Measurements from ENCODE around the gene TRIM60.
"Not testable (repeated sequence)": the region's sequence is repeated elsewhere in the genome, so short reads cannot be mapped to it uniquely, and the experiment has no call there.

The TRIM60 gene

DNA sequence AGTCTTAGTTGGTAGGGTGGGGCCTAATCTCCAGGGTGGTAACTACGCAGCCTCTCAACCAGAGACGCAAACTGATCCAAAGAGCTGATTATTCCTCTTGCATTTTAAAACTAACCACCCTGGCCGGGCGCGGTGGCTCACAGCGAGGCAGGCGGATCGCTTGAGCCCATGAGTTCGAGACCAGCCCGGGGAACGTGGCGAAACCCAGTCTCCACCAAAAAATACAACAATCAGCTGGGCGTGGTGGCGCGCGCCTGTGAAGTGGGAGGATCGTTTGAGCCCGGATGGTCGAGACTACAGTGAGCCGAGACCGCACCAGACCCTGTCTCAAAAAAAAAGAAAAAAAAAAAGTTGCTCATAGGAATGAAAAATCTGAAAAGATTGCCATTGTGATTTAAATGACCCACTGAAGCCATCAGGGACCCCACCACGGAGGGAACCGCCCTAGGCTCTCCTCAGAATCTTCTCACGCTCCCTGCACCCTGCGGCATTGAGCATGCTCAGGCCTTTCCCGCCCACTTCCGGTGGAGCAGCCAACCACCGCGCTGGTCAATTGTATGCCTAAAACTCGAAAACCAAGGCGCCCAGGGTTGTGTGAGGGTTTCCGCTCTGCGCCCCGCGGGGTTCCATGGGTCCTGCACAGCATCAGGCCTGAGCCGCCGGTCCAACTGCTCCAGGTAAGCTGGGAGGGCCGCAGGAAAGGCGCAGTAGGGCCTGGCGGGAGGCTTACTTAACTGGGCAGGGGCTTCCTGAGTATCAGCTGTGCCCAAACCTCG lies at the start of gene TRIM60:
TRIM60 (plus strand) TSS at position 564 of the 776 bp plus-strand sequence. CDS start 8,074 bp downstream, outside the sequence.
- DNase-seq, result no peak

DNA sequence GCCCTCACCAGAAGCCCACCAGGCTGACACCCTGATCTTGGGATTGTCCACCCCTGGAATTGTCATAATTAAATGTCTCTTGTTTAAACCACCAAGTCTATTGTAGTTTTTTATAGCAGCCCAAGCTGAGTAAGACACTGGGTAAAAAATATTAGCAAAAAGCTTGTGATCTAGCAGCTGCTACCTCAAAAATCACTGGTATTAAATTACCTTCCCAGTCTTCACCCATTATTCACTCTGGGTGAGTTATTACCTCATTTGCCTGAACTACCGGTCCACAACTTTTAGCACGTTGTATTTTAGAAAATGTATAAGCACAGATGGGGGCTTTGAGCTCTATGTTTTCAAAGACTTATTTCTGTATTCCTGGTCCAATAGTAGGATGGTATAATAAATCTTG lies 42.3 kb upstream of the TRIM60 start:
- DNase-seq, result no peak

DNA sequence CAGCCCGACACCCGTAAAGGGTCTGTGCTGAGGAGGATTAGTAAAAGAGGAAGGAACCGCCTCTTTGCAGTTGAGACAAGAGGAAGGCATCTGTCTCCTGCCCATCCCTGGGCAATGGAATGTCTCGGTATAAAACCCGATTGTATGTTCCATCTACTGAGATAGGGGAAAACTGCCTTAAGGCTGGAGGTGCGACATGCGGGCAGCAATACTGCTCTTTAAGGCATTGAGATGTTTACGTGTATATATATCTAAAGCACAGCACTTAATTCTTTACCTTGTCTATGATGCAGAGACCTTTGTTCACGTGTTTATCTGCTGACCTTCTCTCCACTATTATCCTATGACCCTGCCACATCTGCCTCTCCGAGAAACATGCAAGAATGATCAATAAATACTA lies 41.0 kb upstream of the TRIM60 start:
- not testable (repeated sequence) for DNase-seq

- not testable (repeated sequence) for DNase-seq
These were observed 35.7 kb upstream of the TRIM60 start for GRCh38 chr4:164996123-164996522.

- DNase-seq, result no peak
These were observed 34.5 kb upstream of the TRIM60 start for GRCh38 chr4:164997324-164997723.

DNA sequence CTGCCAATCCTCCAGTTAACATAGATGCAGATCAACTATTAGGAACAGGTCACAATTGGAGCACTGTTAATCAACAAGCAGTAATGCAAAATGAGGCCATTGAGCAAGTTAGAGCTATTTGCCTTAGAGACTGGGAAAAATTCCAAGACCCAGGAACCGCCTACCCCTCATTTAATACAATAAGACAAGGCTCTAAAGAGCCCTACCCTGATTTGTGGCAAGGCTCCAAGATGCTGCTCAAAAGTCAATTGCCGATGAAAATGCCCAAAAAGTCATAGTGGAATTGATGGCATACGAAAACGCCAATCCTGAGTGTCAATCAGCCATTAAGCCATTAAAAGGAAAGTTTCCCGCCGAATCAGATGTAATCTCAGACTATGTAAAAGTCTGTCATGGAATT lies 33.9 kb upstream of the TRIM60 start:
- DNase-seq, result no peak

- DNase-seq, result not testable (repeated sequence)
These were observed 33.2 kb upstream of the TRIM60 start for GRCh38 chr4:164998526-164999080.

- DNase-seq, result not testable (repeated sequence)
These were observed 29.8 kb upstream of the TRIM60 start for GRCh38 chr4:165001957-165002356.

GRCh38 chr4:165005352-165005925 lies 26.4 kb upstream of the TRIM60 start:
- DNase-seq, result no peak

GRCh38 chr4:165006456-165006855 lies 25.3 kb upstream of the TRIM60 start:
- no peak for DNase-seq

- DNase-seq, result no peak
These were observed 24.9 kb upstream of the TRIM60 start for GRCh38 chr4:165006886-165007285.

DNA sequence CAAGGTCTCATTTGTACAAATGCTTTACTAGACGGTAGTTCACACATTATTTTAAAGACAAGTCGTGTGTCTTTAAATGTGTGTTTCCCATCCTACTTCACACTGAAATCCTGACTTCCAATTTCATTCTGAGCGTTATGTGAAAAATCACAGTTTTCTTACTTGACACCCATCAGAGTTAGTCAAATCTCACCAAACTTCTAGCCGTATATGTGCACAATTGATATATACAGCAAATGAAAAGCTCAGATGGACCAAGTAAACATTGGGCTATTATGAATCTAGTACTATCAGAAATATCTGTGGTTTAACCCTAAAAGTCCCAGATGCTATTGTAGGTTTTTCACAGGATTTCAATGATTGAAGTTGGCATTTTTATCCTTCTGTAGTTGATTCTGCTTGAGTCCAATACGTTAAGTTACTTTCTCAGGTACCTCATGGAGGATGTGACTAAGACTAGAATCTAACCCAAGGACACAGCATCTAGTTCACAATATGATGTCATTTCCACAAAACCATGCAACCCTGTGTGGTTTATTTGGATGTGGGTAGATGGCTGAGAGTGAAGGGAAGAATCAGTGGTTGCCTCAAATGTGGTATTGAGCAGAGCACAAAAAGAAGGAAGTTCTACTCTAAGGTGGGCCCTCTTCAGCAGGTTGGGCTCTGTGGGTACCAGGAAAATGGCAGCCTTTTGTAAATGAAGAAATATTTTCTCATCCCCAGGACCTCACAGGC lies 22.1 kb upstream of the TRIM60 start:
- no peak for DNase-seq

GRCh38 chr4:165010487-165010886 lies 21.3 kb upstream of the TRIM60 start:
- no peak for DNase-seq

GRCh38 chr4:165010991-165011390 lies 20.8 kb upstream of the TRIM60 start:
- no peak for DNase-seq

DNA sequence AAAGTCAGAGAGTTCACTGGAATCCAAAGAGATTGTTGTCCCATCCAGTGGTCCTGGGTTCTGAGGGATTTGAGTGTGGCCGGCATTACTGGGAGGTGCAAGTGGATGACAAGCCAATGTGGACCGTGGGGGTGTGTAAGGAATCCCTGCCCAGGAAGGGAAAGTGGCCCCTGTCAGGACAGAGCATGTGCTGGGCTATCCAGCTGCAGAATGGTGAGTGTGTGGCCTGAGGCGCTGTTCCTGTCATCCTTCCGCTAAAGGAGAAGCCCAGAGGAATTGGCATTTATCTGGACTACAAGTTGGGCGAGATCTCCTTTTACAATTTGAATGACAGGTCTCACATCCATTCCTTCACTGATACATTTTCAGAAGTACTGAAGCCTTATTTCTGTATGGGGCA lies 20.4 kb upstream of the TRIM60 start:
- DNase-seq, result no peak

DNA sequence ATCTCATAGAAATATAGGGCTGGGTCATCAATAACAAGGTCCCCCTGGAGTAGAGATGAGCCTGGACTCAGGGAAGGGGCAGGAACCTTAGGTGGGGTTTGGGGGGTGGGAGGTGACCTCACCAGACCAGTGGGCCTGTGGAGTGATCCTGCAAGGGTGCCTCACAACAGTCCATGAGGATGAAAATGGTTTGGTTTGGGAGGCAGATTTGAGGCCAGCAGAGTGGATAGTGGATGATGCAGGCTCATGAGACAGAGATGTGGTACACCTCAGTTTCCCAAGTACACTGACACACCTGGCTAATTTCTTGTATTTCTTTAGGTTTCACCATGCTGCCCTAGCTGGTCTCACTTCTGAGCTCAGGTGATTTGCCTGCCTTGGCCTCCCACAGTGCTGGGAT lies 18.1 kb upstream of the TRIM60 start:
- DNase-seq, result no peak

DNA sequence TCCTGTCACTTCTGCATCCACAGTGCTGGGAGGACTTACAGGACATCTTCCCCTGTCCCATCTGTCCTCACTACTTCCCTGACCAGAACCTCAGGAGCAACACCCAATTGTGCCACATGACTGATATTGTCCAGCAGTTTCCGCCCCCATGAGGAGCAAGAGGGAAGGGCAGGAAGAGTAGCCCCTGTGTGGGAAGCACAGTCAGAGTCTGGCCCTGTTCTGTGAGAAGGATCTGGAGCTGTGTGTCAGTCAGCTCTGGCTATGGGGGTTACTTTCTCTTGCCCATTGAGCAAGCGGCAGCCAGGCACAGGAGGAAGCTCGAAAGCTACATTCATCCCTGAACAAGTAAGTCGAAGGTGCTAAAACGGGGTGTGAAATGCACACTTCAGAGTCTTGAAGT lies 14.8 kb upstream of the TRIM60 start:
- no peak for DNase-seq

GRCh38 chr4:165019995-165020394 lies 11.8 kb upstream of the TRIM60 start:
- not testable (repeated sequence) for DNase-seq

DNA sequence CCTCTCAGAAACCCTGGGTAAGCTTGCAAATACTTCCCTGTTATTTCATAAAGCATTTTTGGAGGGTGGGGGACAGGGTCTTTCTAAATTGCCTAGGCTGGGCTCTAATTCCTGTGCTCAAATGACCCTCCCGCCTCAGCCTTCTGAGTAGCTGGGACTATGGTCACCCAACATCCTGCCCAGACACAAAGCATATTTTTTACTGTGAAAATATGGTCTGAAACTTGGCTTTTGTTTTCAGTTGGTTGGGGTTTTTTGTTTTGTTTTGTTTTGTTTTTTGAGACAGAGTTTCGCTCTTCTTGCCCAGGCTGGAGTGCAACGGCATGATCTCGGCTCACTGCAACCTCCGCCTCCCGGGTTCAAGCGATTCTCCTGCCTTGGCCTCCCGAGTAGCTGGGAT lies 6.0 kb upstream of the TRIM60 start:
- DNase-seq, result not testable (repeated sequence)

- DNase-seq, result no peak
These were observed 3.9 kb upstream of the TRIM60 start for GRCh38 chr4:165027762-165028402.

- DNase-seq, result no peak
These were observed 16.4 kb downstream of the TRIM60 start for GRCh38 chr4:165048170-165048569.

- DNase-seq, result no peak
These were observed 20.8 kb downstream of the TRIM60 start for GRCh38 chr4:165052627-165053026.

DNA sequence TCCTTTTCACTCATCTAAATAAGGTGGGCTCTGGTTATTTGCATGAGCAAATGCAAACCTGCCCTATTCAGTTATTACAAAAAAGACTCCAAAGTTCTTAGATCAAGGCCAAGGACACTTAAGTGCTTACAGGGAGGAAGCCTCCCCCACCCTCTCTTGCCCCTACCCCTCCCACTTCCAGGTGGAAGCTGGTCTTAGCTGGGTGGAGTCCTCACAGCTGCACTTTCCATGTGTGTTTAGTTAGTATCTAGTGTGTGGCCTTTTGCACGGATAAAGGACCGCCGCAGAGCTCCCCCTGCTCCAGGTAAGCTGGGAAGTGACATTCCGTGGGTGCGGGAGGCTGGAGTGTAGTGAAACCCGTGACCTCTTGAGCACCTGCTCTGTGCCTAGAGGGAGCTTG lies 21.8 kb downstream of the TRIM60 start, which contains the start of gene TRIM75:
TRIM75 (plus strand) TSS at position 222 of the 400 bp plus-strand sequence. CDS start 5,282 bp downstream, outside the sequence.
- no peak for DNase-seq

Data from fibroblast of skin of right quadriceps (primary cell).